A673 (cell line): ENCODE measurements around the gene GABRB3.

ENCODE experiments used
- EZH2 ChIP-seq: fragments of 200-600 bp; sonication (generic); IDR thresholded peaks from 2 replicates; pipeline ENCODE4 v1.6.1; 2017; ENCODE audit warnings: borderline replicate concordance, low read depth, mild to moderate bottlenecking, mixed read lengths, antibody characterized with exemption, low read length; ENCODE audit not compliant: poor library complexity, severe bottlenecking
- TF ChIP-seq, protein P1 (sequence below): fragments of 300-800, 200-600 bp; sonication (generic); conservative IDR thresholded peaks from 2 replicates; pipeline ENCODE4 v1.5.1; 2017; ENCODE audit warnings: low read depth, mild to moderate bottlenecking, antibody characterized with exemption, low read length, moderate library complexity, mixed read lengths

DNA sequence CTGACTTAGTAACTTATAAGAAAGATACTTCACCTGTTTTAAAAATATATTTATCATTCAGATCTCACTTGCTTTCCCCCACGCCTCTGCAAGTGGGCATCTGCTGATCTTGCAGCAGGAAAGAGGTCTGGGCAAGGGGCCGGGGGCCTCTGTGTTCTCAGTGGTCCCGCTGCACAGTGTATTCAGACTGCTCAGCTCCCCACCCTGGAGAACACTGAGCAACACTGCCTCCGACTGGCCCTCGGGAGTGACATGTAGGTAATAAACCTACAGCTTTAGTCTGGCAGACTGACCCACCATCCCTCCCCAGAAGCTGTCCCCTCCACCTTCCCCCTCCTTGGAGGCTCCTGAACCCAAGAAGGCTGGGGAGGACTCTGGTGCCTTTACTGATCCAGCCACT, 43.8 kb downstream of the GABRB3 start:
- TF ChIP-seq, protein P1, sequence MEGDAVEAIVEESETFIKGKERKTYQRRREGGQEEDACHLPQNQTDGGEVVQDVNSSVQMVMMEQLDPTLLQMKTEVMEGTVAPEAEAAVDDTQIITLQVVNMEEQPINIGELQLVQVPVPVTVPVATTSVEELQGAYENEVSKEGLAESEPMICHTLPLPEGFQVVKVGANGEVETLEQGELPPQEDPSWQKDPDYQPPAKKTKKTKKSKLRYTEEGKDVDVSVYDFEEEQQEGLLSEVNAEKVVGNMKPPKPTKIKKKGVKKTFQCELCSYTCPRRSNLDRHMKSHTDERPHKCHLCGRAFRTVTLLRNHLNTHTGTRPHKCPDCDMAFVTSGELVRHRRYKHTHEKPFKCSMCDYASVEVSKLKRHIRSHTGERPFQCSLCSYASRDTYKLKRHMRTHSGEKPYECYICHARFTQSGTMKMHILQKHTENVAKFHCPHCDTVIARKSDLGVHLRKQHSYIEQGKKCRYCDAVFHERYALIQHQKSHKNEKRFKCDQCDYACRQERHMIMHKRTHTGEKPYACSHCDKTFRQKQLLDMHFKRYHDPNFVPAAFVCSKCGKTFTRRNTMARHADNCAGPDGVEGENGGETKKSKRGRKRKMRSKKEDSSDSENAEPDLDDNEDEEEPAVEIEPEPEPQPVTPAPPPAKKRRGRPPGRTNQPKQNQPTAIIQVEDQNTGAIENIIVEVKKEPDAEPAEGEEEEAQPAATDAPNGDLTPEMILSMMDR = no peak
- no peak for TF ChIP-seq EZH2
